H1 (cell line): Measurements from ENCODE around the gene SCGB1D2.

Experiments
- CTCF ChIP-seq, 3 experiments: IDR thresholded peaks; 1 replicate in 2 of 3; 2 replicates in 1 of 3; pipeline versions ENCODE4 v1.5.1 to v1.6.1; 2011; ENCODE audit warnings: low read length in 3 of 3, mild to moderate bottlenecking in 3 of 3, inconsistent platforms in 2 of 3, low read depth in 1 of 3, moderate library complexity in 1 of 3; ENCODE audit not compliant: insufficient read depth in 1 of 3; ENCODE audit errors: control extremely low read depth in 1 of 3
- POLR2A ChIP-seq, 2 experiments: IDR thresholded peaks; 1 replicate in 1 of 2; 2 replicates in 1 of 2; pipeline ENCODE4 v1.6.1; 2011; ENCODE audit warnings: low read depth in 2 of 2, low read length in 2 of 2, mild to moderate bottlenecking in 2 of 2; ENCODE audit errors: control extremely low read depth in 1 of 2
- POLR2AphosphoS5 ChIP-seq: IDR thresholded peaks from 2 replicates; pipeline ENCODE4 v1.6.1; 2011; ENCODE audit warnings: low read depth, low read length
- RBBP5 ChIP-seq: IDR thresholded peaks from 2 replicates; pipeline ENCODE4 v1.7.1; 2012; ENCODE audit warnings: low read depth, mild to moderate bottlenecking, inconsistent platforms, low read length, moderate library complexity, borderline replicate concordance

GRCh38 chr11:62241095-62241494 lies 944 bp upstream of the SCGB1D2 start:
- no peak for TF ChIP-seq CTCF (IDR thresholded peaks at IDR 0.05; ENCODE audit: control extremely low read depth in 1 of 3, insufficient read depth in 1 of 3, low read depth in 1 of 3, low read length in 3 of 3)
- TF ChIP-seq RBBP5: no peak
- TF ChIP-seq POLR2A (IDR thresholded peaks at IDR 0.05; ENCODE audit: control extremely low read depth in 1 of 2, low read depth in 2 of 2, low read length in 2 of 2): no peak
- TF ChIP-seq POLR2AphosphoS5: no peak
